ENCODE data around the gene PTP4A2. TPM values are rescaled to one million over a fixed set of nuclear protein-coding genes. Genes with fewer than 3 reads are reported as not detected.

The PTP4A2 gene
- total and polyA plus RNA-seq, 2 of the 8 experiments (the other 6 are each of a cell fraction or from before 2014, with no cell fraction given): 87.4 to 214 TPM

GRCh38 chr1:31924839-31925238 is 13.3 kb downstream of the PTP4A2 start (continued):
- TF ChIP-seq ATF3 (IDR thresholded peaks at IDR 0.05; ENCODE audit: insufficient read depth, low read depth, low read length) (no peak), CBX8 (IDR thresholded peaks at IDR 0.05; ENCODE audit: borderline replicate concordance, low read depth, low read length) (no peak), POLR2AphosphoS5 (IDR thresholded peaks at IDR 0.05; ENCODE audit: low read depth, low read length) (no peak), GTF2F1 (IDR thresholded peaks at IDR 0.05; ENCODE audit: borderline replicate concordance, low read depth, low read length) (no peak), YY1 (IDR thresholded peaks at IDR 0.05; ENCODE audit: low read depth, low read length) (no peak), TBP (IDR thresholded peaks at IDR 0.05; ENCODE audit: low read depth, low read length) (no peak), HDAC6 (IDR thresholded peaks at IDR 0.05; ENCODE audit: low read depth, low read length) (no peak)
